C4-2B (cell line): ENCODE data around the gene SOX3.

Source experiments
- ZFX ChIP-seq: fragments of 450-650 bp; IDR thresholded peaks from 2 replicates; pipeline ENCODE4 v1.6.1; 2017
- TF ChIP-seq, protein P1 (sequence below): fragments of 450-650 bp; conservative IDR thresholded peaks from 2 replicates; pipeline ENCODE4 v1.5.1; 2017; ENCODE audit warnings: mild to moderate bottlenecking

- TF ChIP-seq, protein P1, sequence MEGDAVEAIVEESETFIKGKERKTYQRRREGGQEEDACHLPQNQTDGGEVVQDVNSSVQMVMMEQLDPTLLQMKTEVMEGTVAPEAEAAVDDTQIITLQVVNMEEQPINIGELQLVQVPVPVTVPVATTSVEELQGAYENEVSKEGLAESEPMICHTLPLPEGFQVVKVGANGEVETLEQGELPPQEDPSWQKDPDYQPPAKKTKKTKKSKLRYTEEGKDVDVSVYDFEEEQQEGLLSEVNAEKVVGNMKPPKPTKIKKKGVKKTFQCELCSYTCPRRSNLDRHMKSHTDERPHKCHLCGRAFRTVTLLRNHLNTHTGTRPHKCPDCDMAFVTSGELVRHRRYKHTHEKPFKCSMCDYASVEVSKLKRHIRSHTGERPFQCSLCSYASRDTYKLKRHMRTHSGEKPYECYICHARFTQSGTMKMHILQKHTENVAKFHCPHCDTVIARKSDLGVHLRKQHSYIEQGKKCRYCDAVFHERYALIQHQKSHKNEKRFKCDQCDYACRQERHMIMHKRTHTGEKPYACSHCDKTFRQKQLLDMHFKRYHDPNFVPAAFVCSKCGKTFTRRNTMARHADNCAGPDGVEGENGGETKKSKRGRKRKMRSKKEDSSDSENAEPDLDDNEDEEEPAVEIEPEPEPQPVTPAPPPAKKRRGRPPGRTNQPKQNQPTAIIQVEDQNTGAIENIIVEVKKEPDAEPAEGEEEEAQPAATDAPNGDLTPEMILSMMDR = no peak
- no peak for TF ChIP-seq ZFX
Observed at GRCh38 chrX:140480765-140481164, 24.1 kb downstream of the SOX3 start.
